ENCODE measurements around the gene PDE4D. TPM values are rescaled to one million over a fixed set of nuclear protein-coding genes. Genes with fewer than 3 reads are reported as not detected.
A peak's percentile ranks its signal among the peaks of the same experiment; 100 is the strongest.

PDE4D gene
- total RNA-seq, 1 experiment from 2014 or later, result 3.3 TPM

- TF ChIP-seq ZNF532 (CRISPR knock-in tag; IDR thresholded peaks at IDR 0.05; ENCODE audit: borderline replicate concordance), result no peak
- no peak for TF ChIP-seq USF2 (CRISPR knock-in tag; IDR thresholded peaks at IDR 0.05)
Observed at GRCh38 chr5:59128646-59129290, 764.8 kb downstream of the PDE4D start (continued).

- POLR2A ChIA-PET, result interaction anchor here (0.8 kb wide), 1 partner anchor 23 kb away, joined by 3 read pairs; no protein-coding TSS in a partner anchor
- Mint-ChIP-seq H3K9me3 (no peaks in the 10 kb centered on the region), H3K27ac (no peak overlapping the region), H3K4me3 (no peak overlapping the region), H3K4me1 (peaks cover 12% of the 10 kb centered on the region), H3K27me3 (ENCODE audit: low read depth) (no peaks in the 10 kb centered on the region), H3K36me3 (no peaks in the 10 kb centered on the region)
- DNase-seq (ENCODE audit: low spot score), result no peak
- TF ChIP-seq ZNF425 (CRISPR knock-in tag; conservative IDR thresholded peaks at IDR 0.05) (no peak), TP53 (CRISPR knock-in tag; IDR thresholded peaks at IDR 0.05) (no peak), USF1 (CRISPR knock-in tag; IDR thresholded peaks at IDR 0.05) (no peak), CDX4 (CRISPR knock-in tag; IDR thresholded peaks at IDR 0.05; ENCODE audit: borderline replicate concordance) (no peak), SMAD3 (CRISPR knock-in tag; IDR thresholded peaks at IDR 0.05; ENCODE audit: borderline replicate concordance) (no peak), GABPB1 (CRISPR knock-in tag; IDR thresholded peaks at IDR 0.05) (no peak), ZNF281 (CRISPR knock-in tag; IDR thresholded peaks at IDR 0.05) (no peak), NFATC4 (CRISPR knock-in tag; IDR thresholded peaks at IDR 0.05) (no peak), SP1 (CRISPR knock-in tag; conservative IDR thresholded peaks at IDR 0.05) (no peak), NR2C2 (CRISPR knock-in tag; IDR thresholded peaks at IDR 0.05) (no peak), HMGA2 (CRISPR knock-in tag; IDR thresholded peaks at IDR 0.05) (no peak), PRRX2 (CRISPR knock-in tag; IDR thresholded peaks at IDR 0.05) (no peak)
- CTCF ChIA-PET, result interaction anchor here (0.7 to 2.3 kb wide), 5 partner anchors 22 to 677 kb away, joined by 3 to 9 read pairs (median 3); no protein-coding TSS in a partner anchor
- peak; percentile 8 for ATAC-seq
Observed at GRCh38 chr5:59126708-59127573, 766.6 kb downstream of the PDE4D start.
